Smooth muscle cell (in vitro differentiated cells): Measurements from ENCODE around the gene TPRG1. TPM values are rescaled to one million over a fixed set of nuclear protein-coding genes. Genes with fewer than 3 reads are reported as not detected.

ENCODE experiments used
- DNase-seq: peaks from one replicate; lab custom pipeline; 2025; ENCODE audit not compliant: unreplicated experiment; lab: John Stamatoyannopoulos, UW
- H2AFZ ChIP-seq: fragments of 200-600 bp; sonication (generic); 2 replicates; pipeline ENCODE4 v1.6.0; 2016; ENCODE audit warnings: antibody characterized with exemption, low read depth, mild to moderate bottlenecking
- H3F3A ChIP-seq: fragments of 200-600 bp; sonication (generic); 2 replicates; pipeline ENCODE4 v1.6.0; 2017; ENCODE audit warnings: antibody characterized with exemption, low read depth
- H3K27ac ChIP-seq: fragments of 200-600 bp; sonication (generic); 2 replicates; pipeline ENCODE4 v1.5.1; 2016; ENCODE audit warnings: low read depth, mild to moderate bottlenecking
- H3K27me3 ChIP-seq: fragments of 200-600 bp; sonication (generic); 2 replicates; pipeline ENCODE4 v1.6.1; 2016; ENCODE audit warnings: low read depth, mild to moderate bottlenecking
- H3K36me3 ChIP-seq: fragments of 200-600 bp; sonication (generic); 2 replicates; pipeline ENCODE4 v1.5.1; 2016; ENCODE audit warnings: low read depth
- H3K4me1 ChIP-seq: fragments of 200-600 bp; sonication (generic); 2 replicates; pipeline ENCODE4 v1.5.1; 2016; ENCODE audit warnings: low read depth
- H3K4me2 ChIP-seq: fragments of 200-600 bp; sonication (generic); 2 replicates; pipeline ENCODE4 v1.6.0; 2016; ENCODE audit warnings: mild to moderate bottlenecking
- H3K4me3 ChIP-seq: fragments of 200-600 bp; sonication (generic); 2 replicates; pipeline ENCODE4 v1.5.1; 2016; ENCODE audit warnings: mild to moderate bottlenecking
- H3K79me2 ChIP-seq: fragments of 200-600 bp; sonication (generic); 2 replicates; pipeline ENCODE4 v1.6.0; 2016; ENCODE audit warnings: low read depth, mild to moderate bottlenecking
- H3K9ac ChIP-seq: fragments of 200-600 bp; sonication (generic); 2 replicates; pipeline ENCODE4 v1.6.0; 2016; ENCODE audit warnings: low read depth
- H3K9me3 ChIP-seq: fragments of 200-600 bp; sonication (generic); replicated peaks from 2 replicates; pipeline ENCODE4 v1.5.1; 2016; ENCODE audit warnings: low read depth
- H4K20me1 ChIP-seq: fragments of 200-600 bp; sonication (generic); 2 replicates; pipeline ENCODE4 v1.6.0; 2016; ENCODE audit warnings: low read depth
- WGBS: methylation state at CpG from one replicate; pipeline ENCODE4 v1.1.7; 2016; ENCODE audit warnings: low lambda C conversion rate; 5-methylcytosine and 5-hydroxymethylcytosine counted together
- polyA plus RNA-seq: library from polyadenylated mRNA; unstranded; fragments of >200 nt; fragmentation: Nextera tagmentation; extraction: Ambion mirVana; gene quantifications from 2 replicates; pipeline ENCODE4 v1.2.1, GENCODE V29; 2016
- total RNA-seq: library from RNA; depleted of rRNA; stranded (reverse); fragments of >200 nt; gene quantifications from 2 replicates; pipeline ENCODE4 v1.2.3, GENCODE V29; 2014
- TF ChIP-seq, protein P1 (sequence below): fragments of 200-600 bp; sonication (generic); IDR thresholded peaks from 2 replicates; pipeline ENCODE4 v1.5.1; 2017; ENCODE audit warnings: borderline replicate concordance, mild to moderate bottlenecking, antibody characterized with exemption; ENCODE audit not compliant: insufficient read depth, poor library complexity, severe bottlenecking

TPRG1 gene
- total and polyA plus RNA-seq, 2 experiments from 2014 or later = 0.65 to 3.2 TPM

GRCh38 chr3:189227249-189227648 is 55.5 kb downstream of the TPRG1 start:
- no peaks in the 10 kb centered on the region for H3K79me2 ChIP-seq
- H3K36me3 ChIP-seq = no peaks in the 10 kb centered on the region
- no peaks in the 10 kb centered on the region for H4K20me1 ChIP-seq
- no peaks in the 10 kb centered on the region for H3F3A ChIP-seq
- TF ChIP-seq, protein P1, sequence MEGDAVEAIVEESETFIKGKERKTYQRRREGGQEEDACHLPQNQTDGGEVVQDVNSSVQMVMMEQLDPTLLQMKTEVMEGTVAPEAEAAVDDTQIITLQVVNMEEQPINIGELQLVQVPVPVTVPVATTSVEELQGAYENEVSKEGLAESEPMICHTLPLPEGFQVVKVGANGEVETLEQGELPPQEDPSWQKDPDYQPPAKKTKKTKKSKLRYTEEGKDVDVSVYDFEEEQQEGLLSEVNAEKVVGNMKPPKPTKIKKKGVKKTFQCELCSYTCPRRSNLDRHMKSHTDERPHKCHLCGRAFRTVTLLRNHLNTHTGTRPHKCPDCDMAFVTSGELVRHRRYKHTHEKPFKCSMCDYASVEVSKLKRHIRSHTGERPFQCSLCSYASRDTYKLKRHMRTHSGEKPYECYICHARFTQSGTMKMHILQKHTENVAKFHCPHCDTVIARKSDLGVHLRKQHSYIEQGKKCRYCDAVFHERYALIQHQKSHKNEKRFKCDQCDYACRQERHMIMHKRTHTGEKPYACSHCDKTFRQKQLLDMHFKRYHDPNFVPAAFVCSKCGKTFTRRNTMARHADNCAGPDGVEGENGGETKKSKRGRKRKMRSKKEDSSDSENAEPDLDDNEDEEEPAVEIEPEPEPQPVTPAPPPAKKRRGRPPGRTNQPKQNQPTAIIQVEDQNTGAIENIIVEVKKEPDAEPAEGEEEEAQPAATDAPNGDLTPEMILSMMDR = no peak
- no peak overlapping the region for H3K4me2 ChIP-seq
- no peak overlapping the region for H3K9ac ChIP-seq
- no peaks in the 10 kb centered on the region for H3K4me1 ChIP-seq
- no peaks in the 10 kb centered on the region for H3K27me3 ChIP-seq
- DNase-seq = no peak
- H2AFZ ChIP-seq = no peak overlapping the region
- no peaks in the 10 kb centered on the region for H3K9me3 ChIP-seq
- H3K27ac ChIP-seq = no peak overlapping the region
- no peak overlapping the region for H3K4me3 ChIP-seq
- 97% methylated on average over 3 of the region's 3 CpGs for WGBS

DNA sequence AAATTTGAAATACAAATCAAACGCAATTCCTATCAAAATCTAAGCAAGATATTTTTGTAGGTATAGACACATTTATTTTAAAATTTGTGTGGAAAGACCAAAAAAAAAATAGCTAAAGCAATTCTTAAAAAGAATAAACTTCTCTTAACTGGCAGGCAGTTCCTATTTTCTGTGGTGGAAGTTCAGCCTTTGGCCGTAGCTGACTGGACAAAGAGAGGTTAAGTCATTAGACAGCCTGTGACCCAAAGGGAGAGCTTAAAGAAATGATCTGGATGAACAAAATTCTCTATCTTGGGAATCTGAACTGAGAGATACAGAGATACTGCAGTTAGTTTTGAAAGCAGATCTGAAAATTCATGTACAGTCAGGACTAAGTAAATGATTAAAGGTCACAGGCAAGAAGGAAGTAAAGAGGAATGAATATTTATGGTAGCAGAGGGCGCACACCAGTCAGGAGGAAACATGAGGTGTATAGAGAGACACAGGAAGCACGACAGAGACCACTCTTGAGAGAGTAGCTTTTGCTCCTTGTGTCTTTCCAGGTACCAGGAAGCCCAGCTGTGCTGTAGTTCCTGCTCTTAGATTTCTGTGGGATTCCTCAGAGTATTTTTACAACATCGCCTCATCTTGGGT is 57.5 kb downstream of the TPRG1 start:
- Histone ChIP-seq H3K36me3 (no peaks in the 10 kb centered on the region), H3K4me3 (no peak overlapping the region), H3K4me1 (no peaks in the 10 kb centered on the region), H3K79me2 (no peaks in the 10 kb centered on the region), H3K9ac (no peak overlapping the region), H3F3A (no peaks in the 10 kb centered on the region), H3K27me3 (no peaks in the 10 kb centered on the region), H2AFZ (peak overlapping the region; percentile 23), H3K27ac (no peak overlapping the region), H3K9me3 (no peaks in the 10 kb centered on the region), H3K4me2 (no peak overlapping the region), H4K20me1 (no peaks in the 10 kb centered on the region)
- 89% methylated on average over 5 of the region's 5 CpGs for whole genome bisulfite sequencing
- DNase-seq = no peak
- TF ChIP-seq, protein P1 = no peak

- H4K20me1 ChIP-seq = no peaks in the 10 kb centered on the region
- DNase-seq = no peak
- no peak overlapping the region for H2AFZ ChIP-seq
- H3K79me2 ChIP-seq = no peaks in the 10 kb centered on the region
- WGBS = 88% methylated on average over 3 of the region's 3 CpGs
- H3K36me3 ChIP-seq = no peaks in the 10 kb centered on the region
- H3K4me1 ChIP-seq = no peaks in the 10 kb centered on the region
- no peak overlapping the region for H3K9ac ChIP-seq
- no peak overlapping the region for H3K27ac ChIP-seq
- H3K9me3 ChIP-seq = no peaks in the 10 kb centered on the region
- H3K4me3 ChIP-seq = no peak overlapping the region
- no peaks in the 10 kb centered on the region for H3K27me3 ChIP-seq
- H3F3A ChIP-seq = no peaks in the 10 kb centered on the region
- H3K4me2 ChIP-seq = no peak overlapping the region
- TF ChIP-seq, protein P1 = no peak
Observed at GRCh38 chr3:189232790-189233189, 61.0 kb downstream of the TPRG1 start.
